HG03342 (cell line): ENCODE measurements around the gene STEAP2.
"Not testable (repeated sequence)": the region's sequence is repeated elsewhere in the genome, so short reads cannot be mapped to it uniquely, and the experiment has no call there.

ENCODE experiments used
- ATAC-seq: cut with Tn5 transposase; IDR thresholded peaks from one replicate; pipeline ENCODE4 v1.9.1; 2021; ENCODE audit warnings: mild to moderate bottlenecking, moderate library complexity; ENCODE audit not compliant: unreplicated experiment

Gene STEAP2

DNA sequence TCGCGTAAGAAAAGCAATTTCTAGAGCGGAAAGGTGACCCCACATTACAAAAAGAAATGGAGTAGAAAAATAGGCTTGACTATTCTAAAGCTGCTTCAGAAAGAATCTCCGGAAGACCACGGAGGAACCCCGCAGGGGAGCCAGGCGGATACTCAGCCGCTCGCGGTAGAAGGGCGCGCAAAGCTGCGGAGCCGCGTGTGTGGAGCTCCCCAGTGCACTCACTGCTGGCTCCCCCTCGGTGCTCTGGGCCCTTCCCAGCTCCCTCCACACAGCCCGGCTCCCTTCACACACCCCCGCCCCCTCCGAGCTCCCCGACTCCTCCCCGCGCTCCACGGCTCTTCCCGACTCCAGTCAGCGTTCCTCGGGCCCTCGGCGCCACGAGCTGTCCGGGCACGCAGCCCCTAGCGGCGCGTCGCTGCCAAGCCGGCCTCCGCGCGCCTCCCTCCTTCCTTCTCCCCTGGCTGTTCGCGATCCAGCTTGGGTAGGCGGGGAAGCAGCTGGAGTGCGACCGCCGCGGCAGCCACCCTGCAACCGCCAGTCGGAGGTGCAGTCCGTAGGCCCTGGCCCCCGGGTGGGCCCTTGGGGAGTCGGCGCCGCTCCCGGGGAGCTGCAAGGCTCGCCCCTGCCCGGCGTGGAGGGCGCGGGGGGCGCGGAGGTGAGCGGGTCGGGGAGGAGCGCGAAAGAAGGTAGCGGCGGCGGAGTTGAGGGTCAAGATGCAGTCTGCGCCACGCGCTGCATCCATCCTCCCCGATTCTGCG, at the start of gene STEAP2:
Gene STEAP2, plus strand, starts transcription at position 350 of the 758 bp plus-strand sequence. CDS start 13,343 bp downstream, outside the sequence.
- ATAC-seq = peak; percentile 93

DNA sequence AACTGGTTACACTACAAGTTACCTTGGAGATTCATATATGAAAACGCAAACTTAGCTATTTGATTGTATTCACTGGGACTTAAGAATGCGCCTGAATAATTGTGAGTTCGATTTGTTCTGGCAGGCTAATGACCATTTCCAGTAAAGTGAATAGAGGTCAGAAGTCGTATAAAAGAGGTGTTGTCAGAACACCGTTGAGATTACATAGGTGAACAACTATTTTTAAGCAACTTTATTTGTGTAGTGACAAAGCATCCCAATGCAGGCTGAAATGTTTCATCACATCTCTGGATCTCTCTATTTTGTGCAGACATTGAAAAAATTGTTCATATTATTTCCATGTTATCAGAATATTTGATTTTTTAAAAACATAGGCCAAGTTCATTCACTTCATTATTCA, 48.0 kb upstream of the STEAP2 start:
- ATAC-seq = no peak

DNA sequence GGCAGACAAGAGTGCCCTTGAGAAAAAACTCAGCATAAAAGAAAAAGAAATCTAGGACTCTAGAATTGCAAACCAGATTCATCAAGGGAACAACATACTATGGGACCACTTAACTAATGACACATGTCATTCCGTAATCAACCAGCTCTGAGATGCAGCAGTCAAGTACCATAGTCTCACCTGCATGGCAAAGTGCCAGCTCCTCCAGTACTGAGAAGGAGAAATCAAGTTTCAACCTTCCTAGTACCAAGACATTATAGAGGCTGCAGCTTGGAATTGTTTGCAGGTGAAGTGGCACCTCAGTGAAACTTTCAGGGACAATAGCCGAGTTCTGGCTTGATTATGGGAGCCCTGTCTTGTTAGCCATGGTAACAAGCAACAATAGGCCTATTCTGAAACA, 45.8 kb upstream of the STEAP2 start:
- ATAC-seq = no peak

DNA sequence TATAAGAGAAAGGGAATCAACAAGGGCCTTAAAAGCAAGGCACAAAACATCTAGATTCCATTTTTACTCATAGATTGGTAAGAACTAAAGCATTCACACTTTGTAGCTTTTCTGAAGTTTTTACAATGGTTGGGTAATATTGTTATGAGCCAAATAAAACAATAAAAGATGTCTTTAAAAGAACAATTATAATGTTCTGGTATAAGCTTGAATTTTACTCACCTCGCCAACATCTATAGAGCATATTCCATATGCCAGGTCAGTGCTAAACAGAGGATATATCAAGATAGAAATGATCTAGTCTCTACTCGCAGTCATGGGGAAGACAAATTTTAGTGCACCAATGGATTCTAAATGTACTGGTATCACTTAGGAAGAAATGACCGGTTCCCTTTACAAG, 45.4 kb upstream of the STEAP2 start:
- no peak for ATAC-seq

DNA sequence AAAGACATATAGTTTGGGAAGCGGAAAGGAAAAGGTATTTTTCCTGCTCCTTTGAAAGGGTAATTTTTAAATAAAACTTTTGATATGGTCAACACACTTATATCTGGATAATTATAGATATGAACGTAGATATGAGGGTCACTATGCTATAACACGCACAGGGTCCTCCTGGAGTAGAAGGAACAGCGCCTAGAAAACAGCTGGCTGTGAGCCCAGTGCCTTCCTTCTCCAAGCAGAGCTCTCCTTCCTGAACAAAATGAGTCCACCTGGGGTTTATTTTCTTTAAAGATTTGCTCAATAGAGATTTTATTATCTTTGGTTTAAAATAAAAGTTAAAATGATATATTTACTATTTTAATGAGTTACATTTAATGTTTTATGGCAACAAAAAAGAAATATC, 44.2 kb upstream of the STEAP2 start:
- no peak for ATAC-seq

DNA sequence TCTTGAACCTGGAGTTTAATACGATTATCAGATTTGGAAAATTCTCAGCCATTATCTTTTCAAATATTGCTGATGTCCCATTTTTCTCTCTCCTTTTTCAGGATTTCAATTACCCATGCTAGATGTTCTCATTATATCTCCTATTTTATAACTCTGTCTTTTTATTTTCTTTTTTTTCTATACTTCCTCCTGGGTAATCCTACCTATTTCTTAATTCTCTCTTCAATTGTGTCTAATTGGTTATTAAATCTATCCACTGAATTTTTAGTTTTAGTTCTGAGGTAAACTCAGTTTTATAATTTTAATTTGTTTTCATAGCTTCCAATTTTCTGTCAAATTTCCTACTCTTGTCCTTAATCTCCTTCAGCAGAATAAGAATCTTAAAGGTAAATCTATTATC, 41.6 kb upstream of the STEAP2 start:
- no peak for ATAC-seq

DNA sequence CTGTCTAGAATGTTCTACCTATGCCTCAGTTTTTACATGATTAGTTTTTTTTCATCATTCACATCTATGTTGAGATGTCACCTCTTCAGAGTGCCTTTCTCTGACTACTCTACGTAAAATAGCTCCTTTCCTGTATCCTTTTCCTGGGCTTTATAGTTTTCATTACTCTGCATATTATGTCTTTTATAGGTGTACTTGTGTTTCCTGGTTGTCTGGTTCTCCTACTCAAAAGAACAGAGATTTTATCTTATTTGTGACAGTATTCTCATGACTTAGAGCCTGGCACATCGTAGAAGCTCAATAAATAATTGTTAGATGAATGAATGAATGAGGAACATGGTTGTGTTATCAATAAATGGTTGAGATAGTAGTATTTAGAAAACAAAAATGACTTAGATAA, 39.4 kb upstream of the STEAP2 start:
- ATAC-seq = no peak

DNA sequence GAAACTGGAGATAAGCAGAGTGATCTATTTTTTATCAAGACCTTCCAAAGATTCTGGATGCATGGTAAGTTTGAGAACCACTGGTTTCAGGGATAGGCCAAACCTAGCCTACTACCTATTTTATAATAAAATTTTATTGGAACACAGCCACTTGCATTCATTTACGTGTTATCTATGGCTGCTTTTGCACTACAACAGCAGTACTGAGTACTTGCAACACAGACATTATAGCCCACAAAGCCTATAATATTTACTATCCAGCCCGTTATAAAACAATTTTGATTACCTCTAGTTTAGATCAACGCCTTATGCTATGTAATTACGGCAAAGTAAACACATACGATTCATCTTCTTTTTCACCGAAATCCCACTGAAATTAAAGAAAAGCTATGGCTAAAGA, 38.9 kb upstream of the STEAP2 start:
- ATAC-seq = no peak

DNA sequence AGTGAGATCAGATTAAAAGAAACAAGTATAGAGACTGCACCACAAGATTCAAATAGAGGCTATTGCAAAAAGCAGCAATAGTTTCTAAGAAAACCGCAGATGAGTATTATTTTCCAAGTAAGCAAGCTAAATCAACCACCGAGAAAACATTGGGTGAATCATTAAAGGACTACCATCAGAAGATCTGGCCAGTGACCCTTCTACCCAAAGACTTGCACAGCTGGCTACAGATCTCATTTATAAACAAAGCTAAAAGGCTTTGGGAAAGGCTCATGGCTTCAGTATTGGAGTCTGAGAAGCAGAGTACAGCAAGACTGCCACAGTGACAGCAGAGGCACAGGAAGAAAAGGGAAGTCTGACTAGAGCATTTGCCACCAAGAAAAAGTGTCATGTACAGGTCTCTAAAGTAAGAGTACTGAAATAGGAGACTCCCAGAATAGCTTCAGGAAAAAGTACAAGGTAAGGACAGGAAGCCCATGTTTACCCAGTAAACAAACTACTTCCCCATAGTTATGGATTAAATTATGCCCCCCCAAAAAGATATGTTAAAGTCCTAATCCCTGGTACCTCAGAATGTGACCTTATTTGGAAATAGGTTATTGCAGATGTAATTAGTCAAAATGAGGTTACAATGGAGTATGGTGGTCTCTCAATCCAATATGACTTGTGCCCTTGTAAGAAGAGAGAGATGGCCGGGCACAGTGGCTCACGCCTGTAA, 38.3 kb upstream of the STEAP2 start:
- peak; percentile 91 for ATAC-seq

DNA sequence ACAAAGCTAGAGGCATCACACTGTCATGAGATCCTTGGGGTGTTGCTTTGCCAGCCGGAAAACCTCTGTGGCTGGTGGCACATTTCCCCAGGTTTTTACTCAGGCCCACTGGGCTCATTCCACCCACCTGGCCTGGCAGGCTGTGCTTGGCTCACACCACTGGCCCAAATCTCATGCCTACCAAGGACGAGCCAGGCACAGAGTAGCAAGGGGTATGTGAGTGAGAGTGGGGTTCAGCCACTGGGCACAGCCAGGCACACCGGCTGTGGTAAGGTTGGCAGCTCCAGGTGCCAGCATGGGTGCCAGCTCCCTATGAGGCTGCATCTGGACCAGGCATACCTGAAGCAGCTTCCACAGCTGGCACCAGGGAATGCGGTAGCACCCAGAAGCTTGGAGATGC, 35.9 kb upstream of the STEAP2 start:
- ATAC-seq = no peak

DNA sequence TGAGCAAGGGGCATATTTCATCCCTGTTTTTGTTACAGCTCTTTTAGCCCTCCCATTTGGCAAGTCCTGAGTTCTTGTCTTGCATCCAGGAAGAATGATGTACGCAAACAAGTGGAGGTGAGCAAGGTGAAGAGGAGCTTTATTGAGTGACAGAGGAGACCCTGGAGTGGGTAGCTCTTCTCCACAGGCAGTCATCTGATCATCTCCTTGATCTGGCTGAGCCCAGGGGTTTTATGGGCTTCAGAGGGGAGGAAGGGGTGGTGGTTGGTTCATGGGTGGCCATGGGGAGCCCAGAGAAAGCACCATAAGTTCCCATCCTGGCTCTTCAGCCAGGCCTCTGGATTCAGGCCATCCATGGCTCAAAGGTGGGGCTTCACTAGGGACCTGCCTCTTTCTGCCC, 35.3 kb upstream of the STEAP2 start:
- no peak for ATAC-seq

DNA sequence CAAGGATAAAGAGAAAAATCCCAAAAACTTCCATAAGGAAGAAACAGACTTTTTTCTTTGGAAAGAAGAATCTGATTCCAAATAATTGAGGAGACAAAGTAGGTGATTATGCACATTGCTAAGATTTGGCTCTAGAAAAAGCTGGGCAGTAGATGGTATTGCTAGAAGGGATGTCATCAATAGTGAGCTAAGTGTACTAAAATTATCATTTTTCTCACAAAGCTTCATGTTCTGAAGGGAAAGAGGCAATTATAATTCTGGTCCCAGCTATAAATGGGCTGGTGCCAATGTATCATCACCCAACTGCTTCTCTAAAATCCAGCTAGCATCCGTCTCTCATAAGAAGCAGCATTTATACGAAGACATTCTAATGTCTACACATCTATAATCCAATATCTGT, 33.4 kb upstream of the STEAP2 start:
- no peak for ATAC-seq

DNA sequence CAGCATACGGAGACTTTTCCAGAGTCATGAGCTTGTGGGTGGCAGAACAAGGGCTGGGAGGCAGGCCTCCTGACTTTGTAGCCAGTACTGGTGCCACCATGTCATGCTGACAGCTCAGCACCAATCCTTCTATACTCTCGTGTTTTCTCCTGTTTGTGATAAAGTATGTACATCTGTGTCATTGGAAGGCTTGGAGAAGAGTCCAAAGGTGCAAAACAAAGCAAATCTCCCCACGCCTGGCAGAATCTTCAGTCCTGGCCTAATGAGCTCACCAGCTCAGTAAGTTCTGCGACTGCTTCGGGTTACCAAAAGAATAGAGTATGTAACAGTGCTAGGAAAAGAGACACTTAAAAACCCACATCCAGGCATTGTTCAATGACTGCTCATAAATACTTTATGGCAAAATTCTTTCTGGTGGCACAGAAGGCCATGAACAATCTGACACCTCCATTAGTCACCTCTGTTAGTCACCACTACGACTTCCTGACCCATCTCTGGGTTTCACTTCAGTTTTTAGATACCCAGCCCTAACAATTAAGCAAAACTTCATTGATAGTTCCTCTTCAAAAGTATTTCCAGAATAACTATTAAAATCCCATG, 32.8 kb upstream of the STEAP2 start:
- peak; percentile 97 for ATAC-seq

DNA sequence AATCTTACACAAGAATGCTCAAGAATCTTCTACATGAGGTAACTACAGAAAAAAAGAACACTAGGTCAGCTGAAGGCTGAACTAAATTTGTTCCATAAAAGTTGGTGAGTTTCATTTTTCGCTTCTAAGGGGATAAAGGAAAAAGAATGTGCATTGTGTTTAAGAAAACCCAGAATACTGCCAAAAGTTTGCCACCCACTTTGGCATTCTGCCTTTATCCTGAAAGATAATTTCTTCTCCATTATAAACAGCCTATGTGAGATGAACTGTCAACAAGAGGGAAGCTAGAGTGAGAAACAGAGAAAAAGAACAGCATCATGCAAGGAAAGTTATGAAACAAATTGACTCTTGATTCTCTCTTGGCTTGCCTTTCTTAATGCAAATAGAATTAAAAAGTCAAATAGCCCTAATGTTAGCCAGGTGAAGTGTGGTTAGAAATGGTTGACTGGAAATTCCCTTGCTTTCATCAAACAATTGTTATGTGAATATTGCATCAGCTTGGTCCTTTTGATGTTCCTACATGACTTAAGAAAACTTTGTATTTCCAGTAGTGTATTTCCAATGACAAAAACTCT, 31.4 kb upstream of the STEAP2 start:
- no peak for ATAC-seq

DNA sequence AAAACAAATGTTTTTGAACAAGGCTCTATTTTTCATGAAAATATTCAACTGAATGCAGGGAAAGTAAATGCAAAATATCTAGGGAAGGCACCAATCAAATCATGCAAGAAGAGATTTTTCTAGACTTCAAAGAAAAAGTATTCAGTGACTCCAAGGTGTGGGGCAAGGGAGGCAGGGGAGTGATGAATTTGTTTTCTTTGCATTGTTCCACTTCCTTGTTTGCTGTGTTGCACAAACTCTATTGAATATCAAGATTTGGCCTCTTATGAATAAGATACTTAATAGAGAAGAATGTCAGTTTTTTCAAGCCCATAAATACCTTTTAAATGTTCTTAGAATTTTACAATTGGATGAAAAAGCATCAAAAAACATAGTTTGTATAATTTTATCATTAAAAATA, 30.9 kb upstream of the STEAP2 start:
- no peak for ATAC-seq

DNA sequence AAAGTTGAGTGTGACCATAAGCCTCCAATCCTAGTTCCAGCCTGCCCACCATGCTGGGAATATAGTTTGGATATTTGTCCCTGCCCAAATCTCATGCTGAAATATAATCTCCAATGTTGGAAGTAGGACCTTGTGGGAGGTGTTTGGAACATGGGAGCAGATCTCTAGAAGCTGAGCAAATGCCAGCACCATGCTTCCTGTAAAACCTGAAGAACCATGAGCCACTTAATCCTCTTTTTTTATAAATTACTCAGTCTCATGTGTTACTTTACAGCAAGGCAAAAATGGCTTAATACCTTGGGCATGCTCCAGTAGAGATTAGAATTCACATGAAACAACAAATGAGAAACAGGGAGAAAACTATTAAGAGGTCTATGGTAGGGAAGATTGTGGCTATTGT, 30.1 kb upstream of the STEAP2 start:
- ATAC-seq = no peak

DNA sequence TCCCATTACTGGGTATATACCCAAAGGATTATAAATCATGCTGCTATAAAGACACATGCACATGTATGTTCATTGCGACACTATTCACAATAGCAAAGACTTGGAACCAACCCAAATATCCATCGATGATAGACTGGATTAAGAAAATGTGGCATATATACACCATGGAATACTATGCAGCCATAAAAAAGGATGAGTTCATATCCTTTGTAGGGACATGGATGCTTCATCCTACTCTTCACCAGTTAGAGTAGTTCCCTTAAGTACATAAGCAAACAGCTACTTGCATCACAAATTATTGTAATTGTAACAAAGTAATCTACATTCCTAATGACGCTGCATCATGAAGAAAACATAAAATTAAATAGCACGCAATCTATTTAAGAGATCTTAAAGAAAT, 25.2 kb upstream of the STEAP2 start:
- not testable (repeated sequence) for ATAC-seq

DNA sequence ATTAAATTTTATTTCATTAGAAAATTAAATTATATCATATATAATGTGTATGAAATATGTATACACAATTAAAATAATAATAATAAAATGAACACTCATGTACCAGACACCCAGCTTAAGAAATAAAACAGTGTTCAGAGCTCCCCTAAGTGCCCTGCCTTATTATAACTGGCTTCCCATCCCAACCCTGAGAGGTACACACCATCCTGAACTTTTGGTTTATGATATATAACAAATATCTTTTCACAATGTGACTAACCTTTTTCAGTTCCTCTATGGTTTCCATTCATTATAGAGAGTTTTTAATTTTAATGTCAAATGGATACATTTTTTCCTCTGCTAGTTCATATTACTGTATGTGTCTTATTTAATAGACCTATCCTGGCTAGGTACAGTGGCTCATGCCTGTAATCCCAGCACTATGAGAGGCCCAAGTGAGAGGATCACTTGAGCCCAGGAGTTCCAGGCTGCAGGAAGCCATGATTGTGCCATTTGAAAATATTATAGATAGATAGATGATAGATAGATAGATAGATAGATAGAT, 24.0 kb upstream of the STEAP2 start:
- no peak for ATAC-seq

DNA sequence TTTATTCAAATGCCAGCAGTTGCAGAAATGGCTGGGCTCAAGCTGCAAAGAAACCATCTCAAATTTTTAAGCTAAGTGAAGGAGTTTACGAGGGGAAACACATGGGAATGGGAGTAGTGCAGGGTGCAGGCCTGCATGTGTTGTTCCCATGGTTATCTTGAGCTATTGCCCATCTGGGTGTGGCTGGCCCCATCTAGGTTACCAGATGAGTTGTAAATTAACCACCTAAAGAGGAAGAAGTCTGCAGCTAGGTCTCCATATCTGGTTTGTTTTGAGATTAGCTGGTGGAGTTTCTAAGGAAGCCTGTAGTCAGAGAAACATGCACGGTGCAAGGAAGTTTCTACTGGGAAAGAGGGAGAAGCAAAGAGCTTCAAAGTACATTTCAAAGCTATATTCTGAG, 23.3 kb upstream of the STEAP2 start:
- peak; percentile 97 for ATAC-seq

DNA sequence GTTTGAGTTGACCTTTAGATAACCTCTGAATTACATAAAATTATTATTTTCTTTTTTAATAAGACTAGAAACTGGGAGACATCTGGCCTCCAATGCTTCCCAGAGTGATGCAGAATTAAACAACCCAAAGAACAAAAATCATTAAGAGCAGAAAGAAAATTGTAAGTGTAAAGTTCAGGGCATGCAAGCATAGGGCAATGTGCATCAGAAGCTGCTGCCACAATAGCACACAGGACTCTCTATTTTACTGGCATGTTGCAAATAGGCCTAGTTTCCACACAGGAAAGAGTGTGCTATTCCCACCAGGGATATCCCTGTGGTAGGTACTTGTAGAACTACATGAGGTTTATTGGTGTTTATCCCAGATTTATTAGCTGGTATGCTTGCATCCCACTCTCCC, 20.5 kb upstream of the STEAP2 start:
- no peak for ATAC-seq

DNA sequence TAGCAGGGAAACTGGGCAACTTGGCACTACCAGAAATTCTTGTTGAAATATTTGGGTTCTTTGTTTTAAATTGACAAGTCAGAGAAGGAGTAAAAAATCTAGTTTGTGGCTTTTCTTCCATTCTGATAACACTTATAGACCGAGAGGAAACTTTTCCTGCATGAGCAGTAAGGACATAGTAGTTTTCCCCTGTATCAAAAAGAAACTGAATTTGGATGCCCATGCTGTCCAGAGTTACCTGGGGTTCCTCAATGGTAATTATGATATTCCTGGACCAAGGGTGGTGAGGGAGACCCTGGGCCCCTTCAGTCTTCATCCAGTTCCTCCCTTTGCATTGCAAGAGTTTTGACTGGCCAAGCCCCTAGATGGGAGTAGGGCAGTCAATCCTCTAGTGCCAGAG, 19.9 kb upstream of the STEAP2 start:
- ATAC-seq = no peak
